ENCODE results near the gene SIK3.

SIK3 gene

DNA sequence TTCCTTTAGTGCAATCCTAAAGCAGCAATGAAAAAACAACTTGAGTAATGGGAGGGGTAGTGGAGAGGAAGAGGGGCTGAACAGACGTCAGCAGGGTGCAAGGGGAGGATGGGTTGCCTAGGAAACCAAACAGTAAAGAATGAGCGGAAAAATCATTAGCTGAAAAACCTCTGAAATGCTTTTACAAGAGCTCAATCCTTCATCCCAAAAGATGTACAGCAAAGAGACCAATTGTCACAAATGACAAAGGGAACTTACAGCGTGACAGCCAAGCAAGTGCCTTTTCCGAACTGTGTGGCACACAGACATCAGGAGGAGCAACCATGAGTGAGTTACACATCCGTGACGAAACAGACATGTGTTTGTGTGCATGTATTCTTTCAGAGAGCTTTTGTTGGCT lies 104.6 kb downstream of the SIK3 start:
- peaks cover 20% of the 10 kb centered on the region for H3K79me2 ChIP-seq (ENCODE audit: insufficient read depth, low read length)
- no peaks in the 10 kb centered on the region for H3K4me1 ChIP-seq (ENCODE audit: insufficient read depth, low read length)
- H2AFZ ChIP-seq (ENCODE audit: low read depth, low read length), result no peak overlapping the region
- peaks cover 10% of the 10 kb centered on the region; the same call in 1 of the 2 replicates for H4K20me1 ChIP-seq (ENCODE audit: insufficient read depth, low read length)
- H3K9me3 ChIP-seq (ENCODE audit: insufficient read depth, low read length, severe bottlenecking), result no peaks in the 10 kb centered on the region
- no peak for DNase-seq
- TF ChIP-seq EZH2 (IDR thresholded peaks at IDR 0.05; ENCODE audit: borderline replicate concordance, low read depth, low read length, severe bottlenecking), result no peak
- TF ChIP-seq, protein P1, sequence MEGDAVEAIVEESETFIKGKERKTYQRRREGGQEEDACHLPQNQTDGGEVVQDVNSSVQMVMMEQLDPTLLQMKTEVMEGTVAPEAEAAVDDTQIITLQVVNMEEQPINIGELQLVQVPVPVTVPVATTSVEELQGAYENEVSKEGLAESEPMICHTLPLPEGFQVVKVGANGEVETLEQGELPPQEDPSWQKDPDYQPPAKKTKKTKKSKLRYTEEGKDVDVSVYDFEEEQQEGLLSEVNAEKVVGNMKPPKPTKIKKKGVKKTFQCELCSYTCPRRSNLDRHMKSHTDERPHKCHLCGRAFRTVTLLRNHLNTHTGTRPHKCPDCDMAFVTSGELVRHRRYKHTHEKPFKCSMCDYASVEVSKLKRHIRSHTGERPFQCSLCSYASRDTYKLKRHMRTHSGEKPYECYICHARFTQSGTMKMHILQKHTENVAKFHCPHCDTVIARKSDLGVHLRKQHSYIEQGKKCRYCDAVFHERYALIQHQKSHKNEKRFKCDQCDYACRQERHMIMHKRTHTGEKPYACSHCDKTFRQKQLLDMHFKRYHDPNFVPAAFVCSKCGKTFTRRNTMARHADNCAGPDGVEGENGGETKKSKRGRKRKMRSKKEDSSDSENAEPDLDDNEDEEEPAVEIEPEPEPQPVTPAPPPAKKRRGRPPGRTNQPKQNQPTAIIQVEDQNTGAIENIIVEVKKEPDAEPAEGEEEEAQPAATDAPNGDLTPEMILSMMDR (IDR thresholded peaks at IDR 0.05; ENCODE audit: borderline replicate concordance, extremely low read depth, low read length, poor library complexity, severe bottlenecking), result no peak
- H3K36me3 ChIP-seq (ENCODE audit: insufficient read depth, low read length), result no peaks in the 10 kb centered on the region
- H3K4me2 ChIP-seq (ENCODE audit: insufficient read depth, low read length), result no peak overlapping the region
- no peak overlapping the region for H3K9ac ChIP-seq (ENCODE audit: low read depth, low read length)
- no peak overlapping the region for H3K4me3 ChIP-seq (ENCODE audit: low read depth in 1 of 2, low read length in 2 of 2)
- no peak overlapping the region for H3K27ac ChIP-seq (ENCODE audit: low read length)
- no peaks in the 10 kb centered on the region for H3K27me3 ChIP-seq (ENCODE audit: insufficient read depth, low read length, poor library complexity)
- no peak for ATAC-seq (ENCODE audit: insufficient read depth, low read depth)

GRCh38 chr11:116991491-116991890 lies 106.7 kb downstream of the SIK3 start:
- no peak for ATAC-seq (ENCODE audit: insufficient read depth, low read depth)
- Histone ChIP-seq H3K79me2 (ENCODE audit: insufficient read depth, low read length) (peaks cover 14% of the 10 kb centered on the region), H3K27ac (ENCODE audit: low read length) (no peak overlapping the region), H3K4me1 (ENCODE audit: insufficient read depth, low read length) (peaks cover 6% of the 10 kb centered on the region; the same call in 1 of the 2 replicates), H3K9me3 (ENCODE audit: insufficient read depth, low read length, severe bottlenecking) (no peaks in the 10 kb centered on the region), H3K27me3 (ENCODE audit: insufficient read depth, low read length, poor library complexity) (no peaks in the 10 kb centered on the region), H3K9ac (ENCODE audit: low read depth, low read length) (no peak overlapping the region), H3K4me3 (ENCODE audit: low read depth in 1 of 2, low read length in 2 of 2) (no peak overlapping the region), H3K4me2 (ENCODE audit: insufficient read depth, low read length) (no peak overlapping the region), H4K20me1 (ENCODE audit: insufficient read depth, low read length) (peaks cover 12% of the 10 kb centered on the region; the same call in 1 of the 2 replicates), H3K36me3 (ENCODE audit: insufficient read depth, low read length) (no peaks in the 10 kb centered on the region), H2AFZ (ENCODE audit: low read depth, low read length) (no peak overlapping the region)
- no peak for DNase-seq
- TF ChIP-seq, protein P1 (IDR thresholded peaks at IDR 0.05; ENCODE audit: borderline replicate concordance, extremely low read depth, low read length, poor library complexity, severe bottlenecking), result no peak
- TF ChIP-seq EZH2 (IDR thresholded peaks at IDR 0.05; ENCODE audit: borderline replicate concordance, low read depth, low read length, severe bottlenecking), result no peak

- Histone ChIP-seq H3K9ac (ENCODE audit: low read depth, low read length) (no peak overlapping the region), H2AFZ (ENCODE audit: low read depth, low read length) (no peak overlapping the region), H3K4me2 (ENCODE audit: insufficient read depth, low read length) (no peak overlapping the region), H3K4me3 (ENCODE audit: low read depth in 1 of 2, low read length in 2 of 2) (no peak overlapping the region), H3K36me3 (ENCODE audit: insufficient read depth, low read length) (no peaks in the 10 kb centered on the region), H3K27me3 (ENCODE audit: insufficient read depth, low read length, poor library complexity) (no peaks in the 10 kb centered on the region), H4K20me1 (ENCODE audit: insufficient read depth, low read length) (peaks cover 14% of the 10 kb centered on the region; the same call in 1 of the 2 replicates), H3K27ac (ENCODE audit: low read length) (no peak overlapping the region), H3K79me2 (ENCODE audit: insufficient read depth, low read length) (peaks cover 14% of the 10 kb centered on the region), H3K9me3 (ENCODE audit: insufficient read depth, low read length, severe bottlenecking) (no peaks in the 10 kb centered on the region), H3K4me1 (ENCODE audit: insufficient read depth, low read length) (peaks cover 6% of the 10 kb centered on the region; the same call in 1 of the 2 replicates)
- DNase-seq (no peak), ATAC-seq (ENCODE audit: insufficient read depth, low read depth) (no peak)
- no peak for TF ChIP-seq EZH2 (IDR thresholded peaks at IDR 0.05; ENCODE audit: borderline replicate concordance, low read depth, low read length, severe bottlenecking)
- TF ChIP-seq, protein P1 (IDR thresholded peaks at IDR 0.05; ENCODE audit: borderline replicate concordance, extremely low read depth, low read length, poor library complexity, severe bottlenecking), result no peak
These were observed 107.4 kb downstream of the SIK3 start for GRCh38 chr11:116990811-116991210.
